ENCODE results near the gene TRIM43.
"Not testable (repeated sequence)": the region's sequence is repeated elsewhere in the genome, so short reads cannot be mapped to it uniquely, and the experiment has no call there.

TRIM43 gene

GRCh38 chr2:95641787-95642186 lies 50.0 kb downstream of the TRIM43 start:
- DNase-seq, result peak; percentile 84

- peak; percentile 40 for DNase-seq
Measured at GRCh38 chr2:95642360-95642759, 50.6 kb downstream of the TRIM43 start.

GRCh38 chr2:95642951-95643350 lies 51.1 kb downstream of the TRIM43 start:
- DNase-seq, result not testable (repeated sequence)

- DNase-seq, result not testable (repeated sequence)
Measured at GRCh38 chr2:95645312-95645711, 53.5 kb downstream of the TRIM43 start.

- DNase-seq, result not testable (repeated sequence)
Measured at GRCh38 chr2:95646274-95646994, 54.6 kb downstream of the TRIM43 start.

GRCh38 chr2:95648894-95649544 lies 57.2 kb downstream of the TRIM43 start:
- DNase-seq, result not testable (repeated sequence)

Measured in fibroblast of skin of scalp (primary cell).